Mesenteric fat pad (tissue), 1 donor: ENCODE results near the gene CCDC190. TPM values are rescaled to one million over a fixed set of nuclear protein-coding genes. Genes with fewer than 3 reads are reported as not detected.
"Not testable (repeated sequence)": the region's sequence is repeated elsewhere in the genome, so short reads cannot be mapped to it uniquely, and the experiment has no call there.

Experiments used
- DNase-seq: peaks from one replicate; pipeline ENCODE4 v3.0.0-alpha.2; 2020; ENCODE audit warnings: low spot score
- total RNA-seq: library from RNA; stranded (reverse); fragmentation: NEBNext Ultra II Directional; extraction: Animal tissue kit (Norgen Biotek cat#: 25700); gene quantifications from one replicate; pipeline ENCODE4 v1.2.1, GENCODE V29; 2021
- donor health status: DM: yes; HTN: yes; CAD: no.

The CCDC190 gene
- total RNA-seq, 1 donor from 2014 or later: not detected

- no peak for DNase-seq
Measured at GRCh38 chr1:162835157-162835899, 25.6 kb downstream of the CCDC190 start.

GRCh38 chr1:162832470-162832869, 28.5 kb downstream of the CCDC190 start:
- DNase-seq: no peak

- no peak for DNase-seq
Measured at GRCh38 chr1:162829268-162829667, 31.7 kb downstream of the CCDC190 start.

- DNase-seq: no peak
Measured at GRCh38 chr1:162823771-162824525, 37.0 kb downstream of the CCDC190 start.

- DNase-seq: no peak
Measured at GRCh38 chr1:162823231-162823630, 37.7 kb downstream of the CCDC190 start.

- DNase-seq: no peak
Measured at GRCh38 chr1:162822391-162823200, 38.4 kb downstream of the CCDC190 start.

GRCh38 chr1:162818666-162819065, 42.3 kb downstream of the CCDC190 start:
- not testable (repeated sequence) for DNase-seq

- DNase-seq: not testable (repeated sequence)
Measured at GRCh38 chr1:162818136-162818535, 42.8 kb downstream of the CCDC190 start.

- DNase-seq: not testable (repeated sequence)
Measured at GRCh38 chr1:162812357-162812756, 48.6 kb downstream of the CCDC190 start.

GRCh38 chr1:162807503-162807902, 53.5 kb downstream of the CCDC190 start:
- DNase-seq: not testable (repeated sequence)

Other genes starting within 250 kb of the CCDC190 start
- 187 TPM for gene DDR2, start 228.7 kb downstream of the CCDC190 start, total RNA-seq
- 8.9 TPM for gene HSD17B7, start 70.5 kb downstream of the CCDC190 start, total RNA-seq
- 2.1 TPM for gene RGS4, start 208.2 kb upstream of the CCDC190 start, total RNA-seq